Left renal pelvis (tissue), 4 donors: ENCODE measurements around the gene PPP1R3C. TPM values are rescaled to one million over a fixed set of nuclear protein-coding genes. Genes with fewer than 3 reads are reported as not detected.

Experiments
- polyA plus RNA-seq, 4 donors: library from polyadenylated mRNA; unstranded; fragments of 120-200 nt; gene quantifications; one replicate each; pipeline ENCODE4 v1.2.1, GENCODE V29; 2013; ENCODE audit not compliant: insufficient read length in 4 of 4

Gene PPP1R3C
- polyA plus RNA-seq, 4 donors, result 34.8 to 52.5 (median 49.6) TPM

Other genes starting within 250 kb of the PPP1R3C start
- 10 to 100 TPM; 26.3 to 36.2 (median 34.3) TPM for gene HECTD2, start 222.7 kb downstream of the PPP1R3C start, polyA plus RNA-seq
- 10 to 100 TPM; 56.0 to 69.6 (median 62.5) TPM for gene TNKS2, start 165.4 kb upstream of the PPP1R3C start, polyA plus RNA-seq